ENCODE data around the gene TBCD. TPM values are rescaled to one million over a fixed set of nuclear protein-coding genes. Genes with fewer than 3 reads are reported as not detected.

The TBCD gene
- total RNA-seq, 1 donor from 2014 or later = 49.9 TPM

- no peak for TF ChIP-seq CTCF (IDR thresholded peaks at IDR 0.05)
- H3K9me3 Mint-ChIP-seq = no peaks in the 10 kb centered on the region
- intact Hi-C loops (cut with micrococcal nuclease) = loop anchor here (2.0 kb wide), 1 partner anchor 44 kb away; no protein-coding TSS in a partner anchor
- ATAC-seq (ENCODE audit: low read depth) (peak; percentile 66), DNase-seq (peak; percentile 30)
- ChIA-PET POLR2A (interaction anchor here (0.7 to 1.8 kb wide), 5 partner anchors 37 to 284 kb away, joined by 3 to 7 read pairs (median 5); partner anchors contain the start of gene METRNL), CTCF (interaction anchor here (0.9 to 5.8 kb wide), 8 partner anchors 39 to 139 kb away, joined by 3 to 49 read pairs (median 7); no protein-coding TSS in a partner anchor)
- peak overlapping the region; percentile 27 for H3K27ac Mint-ChIP-seq
- peaks cover 41% of the 10 kb centered on the region for H3K4me1 Mint-ChIP-seq
- H3K27me3 Mint-ChIP-seq = no peaks in the 10 kb centered on the region
- peak overlapping the region; percentile 77 for H3K4me3 Mint-ChIP-seq
- peaks cover 10% of the 10 kb centered on the region for H3K36me3 Mint-ChIP-seq (ENCODE audit: low read depth)
These were observed 163.3 kb downstream of the TBCD start for GRCh38 chr17:82915010-82915756.

- POLR2A ChIA-PET = interaction anchor here (1.4 kb wide), 1 partner anchor 45 kb away, joined by 5 read pairs; no protein-coding TSS in a partner anchor
- intact Hi-C loops (cut with micrococcal nuclease) = loop anchor here (2.0 kb wide), 1 partner anchor 45 kb away; no protein-coding TSS in a partner anchor
- CTCF ChIA-PET = interaction anchor here (0.6 to 5.8 kb wide), 3 partner anchors 45 to 203 kb away, joined by 3 to 49 read pairs (median 9); no protein-coding TSS in a partner anchor
- no peaks in the 10 kb centered on the region for H3K9me3 Mint-ChIP-seq
- peak overlapping the region; percentile 27 for H3K27ac Mint-ChIP-seq
- H3K27me3 Mint-ChIP-seq = no peaks in the 10 kb centered on the region
- no peak for TF ChIP-seq CTCF (IDR thresholded peaks at IDR 0.05)
- H3K4me3 Mint-ChIP-seq = peak overlapping the region; percentile 77
- ATAC-seq (ENCODE audit: low read depth) = peak; percentile 26
- no peak for DNase-seq
- H3K4me1 Mint-ChIP-seq = peaks cover 41% of the 10 kb centered on the region
- peaks cover 10% of the 10 kb centered on the region for H3K36me3 Mint-ChIP-seq (ENCODE audit: low read depth)
These were observed 163.8 kb downstream of the TBCD start for GRCh38 chr17:82915757-82916027.

GRCh38 chr17:82917699-82918345 lies 166.0 kb downstream of the TBCD start:
- ATAC-seq (ENCODE audit: low read depth) = no peak
- H3K27ac Mint-ChIP-seq = no peak overlapping the region
- ChIA-PET CTCF (interaction anchor here (1.2 to 5.8 kb wide), 3 partner anchors 9 to 142 kb away, joined by 3 to 49 read pairs (median 4); no protein-coding TSS in a partner anchor), POLR2A (no interaction called here)
- peaks cover 27% of the 10 kb centered on the region for H3K4me1 Mint-ChIP-seq
- intact Hi-C loops (cut with micrococcal nuclease) = no loop called here
- peaks cover 18% of the 10 kb centered on the region for H3K36me3 Mint-ChIP-seq (ENCODE audit: low read depth)
- no peak for TF ChIP-seq CTCF (IDR thresholded peaks at IDR 0.05)
- H3K4me3 Mint-ChIP-seq = no peak overlapping the region
- no peak for DNase-seq
- H3K27me3 Mint-ChIP-seq = no peaks in the 10 kb centered on the region
- H3K9me3 Mint-ChIP-seq = no peaks in the 10 kb centered on the region

GRCh38 chr17:82918508-82918907 lies 166.6 kb downstream of the TBCD start:
- CTCF ChIA-PET = interaction anchor here (5.8 kb wide), 1 partner anchor 138 kb away, joined by 49 read pairs; no protein-coding TSS in a partner anchor
- peaks cover 22% of the 10 kb centered on the region for H3K36me3 Mint-ChIP-seq (ENCODE audit: low read depth)
- no peak for TF ChIP-seq CTCF (IDR thresholded peaks at IDR 0.05)
- H3K4me1 Mint-ChIP-seq = peaks cover 27% of the 10 kb centered on the region
- H3K27ac Mint-ChIP-seq = no peak overlapping the region
- H3K27me3 Mint-ChIP-seq = no peaks in the 10 kb centered on the region
- H3K4me3 Mint-ChIP-seq = no peak overlapping the region
- no peaks in the 10 kb centered on the region for H3K9me3 Mint-ChIP-seq
- no peak for DNase-seq
- intact Hi-C loops (cut with micrococcal nuclease) = no loop called here
- POLR2A ChIA-PET = no interaction called here
- ATAC-seq (ENCODE audit: low read depth) = no peak

- ChIA-PET CTCF (no interaction called here), POLR2A (no interaction called here)
- Mint-ChIP-seq H3K9me3 (no peaks in the 10 kb centered on the region), H3K27me3 (no peaks in the 10 kb centered on the region), H3K27ac (no peak overlapping the region), H3K4me3 (no peak overlapping the region), H3K36me3 (ENCODE audit: low read depth) (peaks cover 30% of the 10 kb centered on the region), H3K4me1 (peaks cover 16% of the 10 kb centered on the region)
- ATAC-seq (ENCODE audit: low read depth) = no peak
- no peak for TF ChIP-seq CTCF (IDR thresholded peaks at IDR 0.05)
- intact Hi-C loops (cut with micrococcal nuclease) = no loop called here
- no peak for DNase-seq
These were observed 168.3 kb downstream of the TBCD start for GRCh38 chr17:82920150-82920549.

All from activated B cell treated with CpG ODN at 0.5 μM for 24 hours (primary cell).